Measurements from ENCODE around the gene CYTIP. TPM values are rescaled to one million over a fixed set of nuclear protein-coding genes. Genes with fewer than 3 reads are reported as not detected.
"Not testable (repeated sequence)": the region's sequence is repeated elsewhere in the genome, so short reads cannot be mapped to it uniquely, and the experiment has no call there.

CYTIP gene
- polyA plus RNA-seq, 1 experiment, result not detected

- Histone ChIP-seq H3K27me3 (ENCODE audit: control insufficient read depth, insufficient read depth, low read length) (no peaks in the 10 kb centered on the region), H3K4me3 (ENCODE audit: low read depth, low read length) (no peak overlapping the region), H3K9me3 (ENCODE audit: control insufficient read depth, insufficient read depth, low read length) (peaks cover 4% of the 10 kb centered on the region; the same call in 1 of the 2 replicates), H3K27ac (ENCODE audit: low read depth, low read length) (no peak overlapping the region)
- DNase-seq (ENCODE audit: low read depth, low spot score), result no peak
- CTCF ChIA-PET, result interaction anchor here (1.2 kb wide), 1 partner anchor 40 kb away, joined by 3 read pairs; no protein-coding TSS in a partner anchor
- POLR2A ChIA-PET, result no interaction called here
- TF ChIP-seq, protein P1, sequence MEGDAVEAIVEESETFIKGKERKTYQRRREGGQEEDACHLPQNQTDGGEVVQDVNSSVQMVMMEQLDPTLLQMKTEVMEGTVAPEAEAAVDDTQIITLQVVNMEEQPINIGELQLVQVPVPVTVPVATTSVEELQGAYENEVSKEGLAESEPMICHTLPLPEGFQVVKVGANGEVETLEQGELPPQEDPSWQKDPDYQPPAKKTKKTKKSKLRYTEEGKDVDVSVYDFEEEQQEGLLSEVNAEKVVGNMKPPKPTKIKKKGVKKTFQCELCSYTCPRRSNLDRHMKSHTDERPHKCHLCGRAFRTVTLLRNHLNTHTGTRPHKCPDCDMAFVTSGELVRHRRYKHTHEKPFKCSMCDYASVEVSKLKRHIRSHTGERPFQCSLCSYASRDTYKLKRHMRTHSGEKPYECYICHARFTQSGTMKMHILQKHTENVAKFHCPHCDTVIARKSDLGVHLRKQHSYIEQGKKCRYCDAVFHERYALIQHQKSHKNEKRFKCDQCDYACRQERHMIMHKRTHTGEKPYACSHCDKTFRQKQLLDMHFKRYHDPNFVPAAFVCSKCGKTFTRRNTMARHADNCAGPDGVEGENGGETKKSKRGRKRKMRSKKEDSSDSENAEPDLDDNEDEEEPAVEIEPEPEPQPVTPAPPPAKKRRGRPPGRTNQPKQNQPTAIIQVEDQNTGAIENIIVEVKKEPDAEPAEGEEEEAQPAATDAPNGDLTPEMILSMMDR (IDR thresholded peaks at IDR 0.05; ENCODE audit: low read depth, low read length), result no peak
Measured at GRCh38 chr2:157375384-157375783, 68.5 kb downstream of the CYTIP start.

GRCh38 chr2:157368508-157368907 is 75.4 kb downstream of the CYTIP start:
- H3K27me3 ChIP-seq (ENCODE audit: control insufficient read depth, insufficient read depth, low read length); H3K4me3 ChIP-seq (ENCODE audit: low read depth, low read length); H3K27ac ChIP-seq (ENCODE audit: low read depth, low read length); CTCF ChIA-PET; H3K9me3 ChIP-seq (ENCODE audit: control insufficient read depth, insufficient read depth, low read length); DNase-seq (ENCODE audit: low read depth, low spot score); POLR2A ChIA-PET: not testable (repeated sequence)

GRCh38 chr2:157367704-157368103 is 76.2 kb downstream of the CYTIP start:
- no peak overlapping the region for H3K4me3 ChIP-seq (ENCODE audit: low read depth, low read length)
- DNase-seq (ENCODE audit: low read depth, low spot score), result no peak
- no peak overlapping the region for H3K27ac ChIP-seq (ENCODE audit: low read depth, low read length)
- POLR2A ChIA-PET, result no interaction called here
- TF ChIP-seq, protein P1 (IDR thresholded peaks at IDR 0.05; ENCODE audit: low read depth, low read length), result no peak
- CTCF ChIA-PET, result interaction anchor here (2.5 kb wide), 1 partner anchor 31 kb away, joined by 12 read pairs; no protein-coding TSS in a partner anchor
- no peaks in the 10 kb centered on the region for H3K27me3 ChIP-seq (ENCODE audit: control insufficient read depth, insufficient read depth, low read length)
- no peaks in the 10 kb centered on the region for H3K9me3 ChIP-seq (ENCODE audit: control insufficient read depth, insufficient read depth, low read length)

Other genes starting within 250 kb of the CYTIP start
- 49.8 and 55.0 TPM in 2 replicates for gene GALNT5, start 186.4 kb downstream of the CYTIP start, polyA plus RNA-seq (2011; rRNA removed)
- not detected in 2 replicates for gene ERMN, start 118.3 kb downstream of the CYTIP start, polyA plus RNA-seq (2011; rRNA removed)
- 0.04 and 0.14 TPM in 2 replicates for gene ACVR1C, start 184.8 kb upstream of the CYTIP start, polyA plus RNA-seq (2011; rRNA removed)